ENCODE measurements around the gene MAP4K1. TPM values are rescaled to one million over a fixed set of nuclear protein-coding genes. Genes with fewer than 3 reads are reported as not detected.
A peak's percentile ranks its signal among the peaks of the same experiment; 100 is the strongest.

The MAP4K1 gene
- total RNA-seq, 2 experiments from 2014 or later, result 374 to 383 TPM

DNA sequence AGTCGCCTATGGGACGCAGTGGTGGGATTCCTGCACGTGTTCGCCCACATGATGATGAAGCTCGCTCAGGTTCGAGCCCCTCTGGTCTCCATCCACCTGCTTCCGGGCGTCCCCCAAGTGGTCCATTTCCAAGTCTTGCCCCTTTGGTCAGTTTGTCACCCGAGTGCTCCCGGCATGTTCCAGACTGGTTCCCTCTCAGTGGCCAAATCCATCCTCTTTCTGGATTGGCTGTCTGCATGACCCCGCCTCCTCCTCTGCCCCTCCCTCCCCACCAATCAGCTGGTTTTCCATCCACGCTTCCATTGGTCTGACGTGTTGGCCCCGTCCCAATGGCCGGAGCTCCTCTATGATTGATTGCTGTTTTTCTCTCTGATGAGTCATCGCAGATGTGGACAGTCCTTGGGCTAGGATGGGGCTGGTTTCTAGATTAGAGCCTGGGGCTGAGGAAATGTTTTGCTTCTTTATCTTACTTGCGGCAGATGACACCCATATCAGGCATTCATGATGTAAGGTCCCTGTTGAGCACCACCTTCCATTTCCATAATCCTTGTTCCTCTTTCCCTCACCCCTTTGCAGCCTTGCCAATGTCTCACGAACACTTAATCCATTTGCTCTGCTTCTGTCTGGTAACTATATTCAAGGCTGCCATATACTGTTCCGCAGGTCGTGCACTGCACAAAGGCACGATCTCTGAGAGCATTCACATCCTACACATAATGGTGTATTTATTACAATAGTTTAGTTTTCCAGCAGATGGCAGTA lies 73.8 kb downstream of the MAP4K1 start:
- Mint-ChIP-seq H3K9me3 (peaks cover 2% of the 10 kb centered on the region), H3K36me3 (ENCODE audit: low read depth) (peaks cover 7% of the 10 kb centered on the region), H3K27me3 (no peaks in the 10 kb centered on the region), H3K4me1 (peaks cover 41% of the 10 kb centered on the region), H3K27ac (peak overlapping the region; percentile 75), H3K4me3 (peak overlapping the region; percentile 50)
- peak; percentile 49 for DNase-seq
- ChIA-PET CTCF (interaction anchor here (0.9 to 2.9 kb wide), 14 partner anchors 10 to 854 kb away, joined by 3 to 45 read pairs (median 11); partner anchors contain the start of genes ACTN4, EIF3K, FAM98C and MAP4K1), POLR2A (interaction anchor here (0.6 to 2.5 kb wide), 7 partner anchors 13 to 141 kb away, joined by 3 to 13 read pairs (median 4); partner anchors contain the start of genes EIF3K, FAM98C and MAP4K1)

GRCh38 chr19:38543286-38543806 lies 74.4 kb downstream of the MAP4K1 start:
- H3K9me3 Mint-ChIP-seq, result peaks cover 2% of the 10 kb centered on the region
- peaks cover 47% of the 10 kb centered on the region for H3K4me1 Mint-ChIP-seq
- H3K36me3 Mint-ChIP-seq (ENCODE audit: low read depth), result peaks cover 12% of the 10 kb centered on the region
- DNase-seq, result no peak
- POLR2A ChIA-PET, result interaction anchor here (0.6 to 2.5 kb wide), 3 partner anchors 50 to 92 kb away, joined by 3 to 13 read pairs (median 9); partner anchors contain the start of genes EIF3K and MAP4K1
- CTCF ChIA-PET, result interaction anchor here (1.4 to 2.9 kb wide), 9 partner anchors 11 to 387 kb away, joined by 3 to 45 read pairs (median 12); partner anchors contain the start of genes ACTN4, EIF3K, FAM98C and MAP4K1
- no peaks in the 10 kb centered on the region for H3K27me3 Mint-ChIP-seq
- no peak overlapping the region for H3K4me3 Mint-ChIP-seq
- no peak overlapping the region for H3K27ac Mint-ChIP-seq

DNA sequence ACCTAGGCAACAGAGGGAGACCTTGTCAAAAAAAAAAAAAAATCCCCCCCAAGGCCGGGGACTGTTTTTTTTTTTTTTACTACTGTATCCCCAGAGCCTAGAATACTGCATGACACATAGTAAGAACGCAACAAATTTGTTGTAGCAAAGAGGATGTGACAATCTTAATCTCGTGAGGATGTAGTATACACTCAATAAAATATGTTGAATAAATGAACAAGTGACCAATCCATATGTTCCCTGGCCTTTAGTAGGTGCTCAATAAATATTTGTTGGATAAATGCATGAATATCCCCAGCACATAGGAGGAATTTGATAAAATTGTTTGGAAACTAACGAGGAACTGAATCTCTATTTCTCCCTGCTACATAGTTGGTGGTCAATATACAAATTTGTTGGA lies 75.7 kb downstream of the MAP4K1 start:
- H3K27me3 Mint-ChIP-seq, result no peaks in the 10 kb centered on the region
- peaks cover 6% of the 10 kb centered on the region for H3K9me3 Mint-ChIP-seq
- DNase-seq, result no peak
- peaks cover 18% of the 10 kb centered on the region for H3K36me3 Mint-ChIP-seq (ENCODE audit: low read depth)
- no peak overlapping the region for H3K4me3 Mint-ChIP-seq
- CTCF ChIA-PET, result interaction anchor here (0.8 to 1.4 kb wide), 3 partner anchors 26 to 139 kb away, joined by 3 to 5 read pairs (median 3); partner anchors contain the start of gene FAM98C
- POLR2A ChIA-PET, result no interaction called here
- peaks cover 60% of the 10 kb centered on the region for H3K4me1 Mint-ChIP-seq
- H3K27ac Mint-ChIP-seq, result no peak overlapping the region

- ChIA-PET CTCF (interaction anchor here (0.6 to 2.0 kb wide), 6 partner anchors 26 to 348 kb away, joined by 3 to 10 read pairs (median 5); partner anchors contain the start of genes EIF3K, FAM98C and MAP4K1), POLR2A (interaction anchor here (1.6 kb wide), 1 partner anchor 17 kb away, joined by 6 read pairs; no protein-coding TSS in a partner anchor)
- H3K27ac Mint-ChIP-seq, result peak overlapping the region; percentile 94
- DNase-seq, result no peak
- H3K4me3 Mint-ChIP-seq, result peak overlapping the region; percentile 55
- peaks cover 56% of the 10 kb centered on the region for H3K4me1 Mint-ChIP-seq
- H3K27me3 Mint-ChIP-seq, result peaks cover 3% of the 10 kb centered on the region
- peaks cover 24% of the 10 kb centered on the region for H3K9me3 Mint-ChIP-seq
- peaks cover 35% of the 10 kb centered on the region for H3K36me3 Mint-ChIP-seq (ENCODE audit: low read depth)
These were observed 78.0 kb downstream of the MAP4K1 start for GRCh38 chr19:38539751-38540150.

DNA sequence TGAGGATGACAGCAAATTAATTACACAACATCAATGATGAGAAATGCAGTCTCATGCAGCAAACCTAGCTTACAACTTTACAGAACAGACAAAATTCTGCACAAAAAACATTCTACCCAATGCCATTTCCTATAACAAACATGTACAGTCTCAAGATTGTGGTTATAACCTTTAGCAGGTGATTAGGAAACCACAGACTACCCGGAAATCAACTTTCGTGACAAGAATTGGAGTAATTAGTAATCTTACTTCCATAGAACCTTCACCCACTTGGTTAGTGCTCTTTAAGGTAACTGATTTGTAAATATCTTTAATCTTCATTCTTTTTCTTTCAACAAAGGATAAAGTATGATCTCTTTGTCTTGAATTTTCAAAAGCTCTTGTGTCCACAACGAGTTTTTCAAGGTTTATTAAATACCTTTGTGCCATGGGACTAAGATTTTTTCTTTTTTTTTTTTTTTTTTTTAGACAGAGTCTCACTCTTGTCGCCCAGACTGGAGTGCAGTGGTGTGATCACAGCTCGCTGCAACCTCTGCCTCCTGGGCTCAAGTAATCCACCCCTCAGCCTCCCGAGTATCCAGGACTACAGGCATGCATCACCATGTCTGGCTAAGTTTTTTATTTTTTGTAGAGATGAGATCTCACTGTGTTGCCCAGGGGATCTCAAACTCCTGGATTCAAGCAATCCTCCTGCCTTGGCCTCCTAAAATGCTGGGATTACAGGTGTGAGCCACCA lies 78.8 kb downstream of the MAP4K1 start:
- peak; percentile 45 for DNase-seq
- CTCF ChIA-PET, result interaction anchor here (0.6 to 2.0 kb wide), 12 partner anchors 17 to 349 kb away, joined by 3 to 10 read pairs (median 4); partner anchors contain the start of genes ACTN4, EIF3K, FAM98C and MAP4K1
- POLR2A ChIA-PET, result interaction anchor here (0.7 to 1.6 kb wide), 9 partner anchors 10 to 136 kb away, joined by 3 to 14 read pairs (median 4); partner anchors contain the start of genes ACTN4, EIF3K, FAM98C and MAP4K1

DNA sequence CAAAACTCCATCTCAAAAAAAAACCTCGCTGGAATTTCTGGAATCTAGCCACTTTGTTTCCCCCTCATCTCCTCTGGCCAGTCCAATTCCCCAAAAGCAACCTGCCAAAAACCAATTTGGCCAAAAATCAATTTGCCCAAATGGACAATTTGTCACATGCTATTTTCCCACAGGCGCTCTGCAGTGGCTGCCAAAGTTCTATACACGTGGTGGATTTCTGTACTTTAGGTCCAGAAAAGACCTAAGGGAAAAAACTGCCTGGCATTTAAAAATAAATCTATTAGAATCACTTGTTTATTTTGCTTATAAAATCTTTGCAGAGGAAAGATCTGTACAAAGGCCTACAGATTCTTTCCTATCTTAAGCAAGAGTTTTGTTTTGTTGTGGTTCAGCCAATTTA lies 79.4 kb downstream of the MAP4K1 start:
- Mint-ChIP-seq H3K9me3 (peaks cover 27% of the 10 kb centered on the region), H3K4me1 (peaks cover 44% of the 10 kb centered on the region), H3K36me3 (ENCODE audit: low read depth) (peaks cover 40% of the 10 kb centered on the region), H3K27me3 (peaks cover 5% of the 10 kb centered on the region), H3K27ac (peak overlapping the region; percentile 94), H3K4me3 (peak overlapping the region; percentile 55)
- ChIA-PET CTCF (interaction anchor here (0.6 to 2.0 kb wide), 12 partner anchors 17 to 477 kb away, joined by 3 to 10 read pairs (median 4); partner anchors contain the start of genes ACTN4, EIF3K, FAM98C and MAP4K1), POLR2A (interaction anchor here (0.7 to 1.6 kb wide), 9 partner anchors 10 to 136 kb away, joined by 3 to 14 read pairs (median 4); partner anchors contain the start of genes ACTN4, EIF3K, FAM98C and MAP4K1)
- DNase-seq, result no peak

More for the DNA sequence above, 78.8 kb downstream of the MAP4K1 start:
- peak overlapping the region; percentile 94 for H3K27ac Mint-ChIP-seq
- peaks cover 40% of the 10 kb centered on the region for H3K36me3 Mint-ChIP-seq (ENCODE audit: low read depth)
- peaks cover 27% of the 10 kb centered on the region for H3K9me3 Mint-ChIP-seq
- H3K4me3 Mint-ChIP-seq, result peak overlapping the region; percentile 55
- peaks cover 5% of the 10 kb centered on the region for H3K27me3 Mint-ChIP-seq
- peaks cover 48% of the 10 kb centered on the region for H3K4me1 Mint-ChIP-seq

Other genes with a start within 250 kb of the MAP4K1 start
- gene PSMD8, start 243.4 kb downstream of the MAP4K1 start, total RNA-seq, result 100 to 1,000 TPM; 167 to 178 TPM
- gene GGN, start 229.9 kb downstream of the MAP4K1 start, total RNA-seq, result under 1 TPM; 0.28 to 0.40 TPM
- 1 to 10 TPM; 2.1 to 3.8 TPM for gene SPRED3, start 229.3 kb downstream of the MAP4K1 start, total RNA-seq
- gene FAM98C, start 214.9 kb downstream of the MAP4K1 start, total RNA-seq, result 10 to 100 TPM; 34.7 to 36.5 TPM
- gene RASGRP4, start 191.7 kb downstream of the MAP4K1 start, total RNA-seq, result 10 to 100 TPM; 19.5 to 20.0 TPM
- gene RYR1, start 184.3 kb downstream of the MAP4K1 start, total RNA-seq, result 1 to 10 TPM; 2.6 to 3.9 TPM
- 100 to 1,000 TPM; 297 TPM for gene EIF3K, start 1.2 kb upstream of the MAP4K1 start, total RNA-seq
- gene ACTN4, start 29.7 kb upstream of the MAP4K1 start, total RNA-seq, result 100 to 1,000 TPM; 532 to 534 TPM
- gene CAPN12, start 126.5 kb upstream of the MAP4K1 start, total RNA-seq, result 10 to 100 TPM; 22.9 to 24.9 TPM
- gene LGALS7, start 155.6 kb upstream of the MAP4K1 start, total RNA-seq, result not detected
- gene LGALS7B, start 171.2 kb upstream of the MAP4K1 start, total RNA-seq, result not detected
- under 1 TPM; 0.81 to 0.93 TPM for gene LGALS4, start 195.0 kb upstream of the MAP4K1 start, total RNA-seq
- gene ECH1, start 213.8 kb upstream of the MAP4K1 start, total RNA-seq, result 100 to 1,000 TPM; 188 to 195 TPM
- 100 to 1,000 TPM; 457 to 464 TPM for gene HNRNPL, start 232.0 kb upstream of the MAP4K1 start, total RNA-seq

All from activated CD4-positive, alpha-beta memory T cell treated with anti-CD3 and anti-CD28 coated beads, Interleukin-2, amount 10 ng/mL, durations not matched to agents 7 days and 5 days (primary cell).